Neural cell (in vitro differentiated cells): ENCODE results near the gene SACM1L. TPM values are rescaled to one million over a fixed set of nuclear protein-coding genes. Genes with fewer than 3 reads are reported as not detected.

ENCODE experiments used
- H2AFZ ChIP-seq: fragments of 200-600, 300-800 bp; sonication (generic), shearing (Covaris generic); 2 replicates; pipeline ENCODE4 v1.6.0; 2014; ENCODE audit warnings: low read depth, mild to moderate bottlenecking, antibody characterized with exemption, low read length, moderate library complexity
- H3F3A ChIP-seq: fragments of 200-600 bp; shearing (Covaris generic); 2 replicates; pipeline ENCODE4 v1.6.1; 2016; ENCODE audit warnings: mild to moderate bottlenecking, moderate library complexity, mixed read lengths, antibody characterized with exemption, low read length; ENCODE audit not compliant: insufficient read depth, poor library complexity, severe bottlenecking
- H3K27ac ChIP-seq: fragments of 200-600, 300-800 bp; sonication (generic), shearing (Covaris generic); 2 replicates; pipeline ENCODE4 v1.5.1; 2014; ENCODE audit warnings: mild to moderate bottlenecking, low read length, moderate library complexity
- H3K27me3 ChIP-seq: fragments of 300-800, 200-600 bp; sonication (generic), shearing (Covaris generic); 2 replicates; pipeline ENCODE4 v1.6.0; 2014; ENCODE audit warnings: mild to moderate bottlenecking, low read depth, low read length, moderate library complexity; ENCODE audit not compliant: insufficient read depth
- H3K36me3 ChIP-seq: fragments of 300-800, 200-600 bp; sonication (generic), shearing (Covaris generic); 2 replicates; pipeline ENCODE4 v1.5.1; 2014; ENCODE audit warnings: mild to moderate bottlenecking, antibody characterized with exemption, low read length, moderate library complexity; ENCODE audit not compliant: insufficient read depth
- H3K4me2 ChIP-seq: fragments of 300-800, 200-600 bp; sonication (generic), shearing (Covaris generic); 2 replicates; pipeline ENCODE4 v1.6.0; 2014; ENCODE audit warnings: mild to moderate bottlenecking, low read length
- H3K4me3 ChIP-seq: fragments of 300-800, 200-600 bp; sonication (generic), shearing (Covaris generic); 2 replicates; pipeline ENCODE4 v1.5.1; 2014; ENCODE audit warnings: mild to moderate bottlenecking, low read length, moderate library complexity
- H3K79me2 ChIP-seq: fragments of 200-600 bp; shearing (Covaris generic); replicated peaks from 2 replicates; pipeline ENCODE4 v1.6.0; 2014; ENCODE audit warnings: mild to moderate bottlenecking, low read length, moderate library complexity; ENCODE audit not compliant: insufficient read depth
- H3K9ac ChIP-seq: fragments of 300-800, 200-600 bp; sonication (generic), shearing (Covaris generic); 2 replicates; pipeline ENCODE4 v1.6.1; 2016; ENCODE audit warnings: mild to moderate bottlenecking, low read length, mixed read lengths
- H3K9me2 ChIP-seq: fragments of 200-600 bp; shearing (Covaris generic); 2 replicates; pipeline ENCODE4 v1.6.1; 2016; ENCODE audit warnings: mild to moderate bottlenecking, low read length, mixed read lengths; ENCODE audit not compliant: insufficient read depth
- H3K9me3 ChIP-seq: fragments of 200-600, 300-800 bp; sonication (generic), shearing (Covaris generic); 2 replicates; pipeline ENCODE4 v1.6.1; 2016; ENCODE audit warnings: mild to moderate bottlenecking, mixed run types, low read length, moderate library complexity, mixed read lengths
- H4K20me1 ChIP-seq: fragments of 200-600 bp; shearing (Covaris generic); 2 replicates; pipeline ENCODE4 v1.6.1; 2016; ENCODE audit warnings: mild to moderate bottlenecking, mixed run types; ENCODE audit not compliant: insufficient read depth
- EP300 ChIP-seq: fragments of 450-650 bp; conservative IDR thresholded peaks from 2 replicates; pipeline ENCODE4 v1.6.1; 2014; ENCODE audit warnings: antibody characterized with exemption, mild to moderate bottlenecking, moderate library complexity; ENCODE audit not compliant: poor library complexity, severe bottlenecking
- EZH2 ChIP-seq: fragments of 200-600, 300-800 bp; shearing (Covaris generic), sonication (generic); IDR thresholded peaks from 2 replicates; pipeline ENCODE4 v1.6.1; 2014; ENCODE audit warnings: antibody characterized with exemption, low read length, borderline replicate concordance, mild to moderate bottlenecking; ENCODE audit not compliant: insufficient read depth, poor library complexity, severe bottlenecking
- MXI1 ChIP-seq: fragments of 450-650 bp; conservative IDR thresholded peaks from 2 replicates; pipeline ENCODE4 v1.6.1; 2014; ENCODE audit warnings: antibody characterized with exemption, mild to moderate bottlenecking; ENCODE audit not compliant: poor library complexity, severe bottlenecking
- POLR2AphosphoS5 ChIP-seq: IDR thresholded peaks from 2 replicates; pipeline ENCODE4 v1.6.1; 2012
- RAD21 ChIP-seq: fragments of 450-650 bp; conservative IDR thresholded peaks from 2 replicates; pipeline ENCODE4 v1.6.1; 2014; ENCODE audit warnings: antibody characterized with exemption, mild to moderate bottlenecking, moderate library complexity
- REST ChIP-seq: IDR thresholded peaks from 2 replicates; pipeline ENCODE4 v1.6.1; 2012; ENCODE audit warnings: borderline replicate concordance
- SMC3 ChIP-seq: fragments of 450-650 bp; conservative IDR thresholded peaks from 2 replicates; pipeline ENCODE4 v1.6.1; 2014; ENCODE audit warnings: antibody characterized with exemption, mild to moderate bottlenecking, moderate library complexity; ENCODE audit not compliant: poor library complexity
- TAF1 ChIP-seq: IDR thresholded peaks from 2 replicates; pipeline ENCODE4 v1.6.1; 2012; ENCODE audit warnings: low read depth
- polyA plus RNA-seq: library from polyadenylated mRNA; depleted of rRNA; stranded (reverse); fragments of >200 nt; gene quantifications from 2 replicates; pipeline ENCODE4 v1.2.3, GENCODE V29; 2014
- TF ChIP-seq, protein P1 (sequence below): fragments of 450-650 bp; IDR thresholded peaks from 2 replicates; pipeline ENCODE4 v1.5.1; 2014; ENCODE audit warnings: antibody characterized with exemption, mild to moderate bottlenecking, moderate library complexity; ENCODE audit not compliant: poor library complexity, severe bottlenecking

The SACM1L gene
- polyA plus RNA-seq, 1 donor from 2014 or later = 66.2 TPM

DNA sequence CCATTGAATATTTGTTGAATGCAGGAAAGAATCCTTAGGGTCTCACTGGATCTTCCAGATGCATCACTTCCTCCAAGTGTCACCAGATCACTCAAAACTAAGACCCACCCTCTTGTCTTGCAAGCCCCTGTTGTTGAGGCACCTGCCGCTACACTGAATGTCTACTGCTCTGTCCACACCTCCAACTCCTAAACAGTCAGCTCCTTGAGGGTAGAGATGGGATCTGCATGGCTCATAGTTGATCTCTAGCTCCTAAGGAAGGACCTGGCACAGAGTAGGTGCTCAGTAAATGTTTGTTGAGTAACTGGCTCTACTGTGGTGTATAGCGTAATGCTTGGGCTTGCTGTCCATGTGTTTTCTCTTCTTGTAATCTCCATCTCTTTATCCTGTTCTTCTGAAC, 98.4 kb downstream of the SACM1L start:
- TF ChIP-seq POLR2AphosphoS5 = no peak
- TF ChIP-seq, protein P1, sequence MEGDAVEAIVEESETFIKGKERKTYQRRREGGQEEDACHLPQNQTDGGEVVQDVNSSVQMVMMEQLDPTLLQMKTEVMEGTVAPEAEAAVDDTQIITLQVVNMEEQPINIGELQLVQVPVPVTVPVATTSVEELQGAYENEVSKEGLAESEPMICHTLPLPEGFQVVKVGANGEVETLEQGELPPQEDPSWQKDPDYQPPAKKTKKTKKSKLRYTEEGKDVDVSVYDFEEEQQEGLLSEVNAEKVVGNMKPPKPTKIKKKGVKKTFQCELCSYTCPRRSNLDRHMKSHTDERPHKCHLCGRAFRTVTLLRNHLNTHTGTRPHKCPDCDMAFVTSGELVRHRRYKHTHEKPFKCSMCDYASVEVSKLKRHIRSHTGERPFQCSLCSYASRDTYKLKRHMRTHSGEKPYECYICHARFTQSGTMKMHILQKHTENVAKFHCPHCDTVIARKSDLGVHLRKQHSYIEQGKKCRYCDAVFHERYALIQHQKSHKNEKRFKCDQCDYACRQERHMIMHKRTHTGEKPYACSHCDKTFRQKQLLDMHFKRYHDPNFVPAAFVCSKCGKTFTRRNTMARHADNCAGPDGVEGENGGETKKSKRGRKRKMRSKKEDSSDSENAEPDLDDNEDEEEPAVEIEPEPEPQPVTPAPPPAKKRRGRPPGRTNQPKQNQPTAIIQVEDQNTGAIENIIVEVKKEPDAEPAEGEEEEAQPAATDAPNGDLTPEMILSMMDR = no peak
- no peak overlapping the region for H3K9ac ChIP-seq
- no peaks in the 10 kb centered on the region for H3K79me2 ChIP-seq
- H4K20me1 ChIP-seq = no peaks in the 10 kb centered on the region
- H3K9me3 ChIP-seq = no peaks in the 10 kb centered on the region
- H3K27me3 ChIP-seq = no peaks in the 10 kb centered on the region
- H3K9me2 ChIP-seq = no peaks in the 10 kb centered on the region
- no peak overlapping the region for H3K4me2 ChIP-seq
- H3K4me3 ChIP-seq = no peak overlapping the region
- H2AFZ ChIP-seq = no peak overlapping the region
- H3K36me3 ChIP-seq = no peaks in the 10 kb centered on the region
- H3F3A ChIP-seq = no peaks in the 10 kb centered on the region
- no peak overlapping the region for H3K27ac ChIP-seq

- peaks cover 9% of the 10 kb centered on the region for H3K27me3 ChIP-seq
- H3K27ac ChIP-seq = no peak overlapping the region
- no peaks in the 10 kb centered on the region for H3K9me2 ChIP-seq
- H2AFZ ChIP-seq = no peak overlapping the region
- no peaks in the 10 kb centered on the region for H3K79me2 ChIP-seq
- TF ChIP-seq EZH2 (no peak), REST (no peak), SMC3 (no peak), POLR2AphosphoS5 (no peak), MXI1 (no peak), RAD21 (no peak), TAF1 (no peak), EP300 (no peak)
- TF ChIP-seq, protein P1 = no peak
- H3K36me3 ChIP-seq = no peaks in the 10 kb centered on the region
- H4K20me1 ChIP-seq = no peaks in the 10 kb centered on the region
- no peak overlapping the region for H3K4me3 ChIP-seq
- H3F3A ChIP-seq = no peaks in the 10 kb centered on the region
- H3K9me3 ChIP-seq = no peaks in the 10 kb centered on the region
- no peak overlapping the region for H3K9ac ChIP-seq
- H3K4me2 ChIP-seq = no peak overlapping the region
Measured at GRCh38 chr3:45789235-45789812, 100.1 kb downstream of the SACM1L start.
